CD4-positive, alpha-beta T cell treated with Interleukin-12 subunit alpha and Interleukin-12 subunit beta, for 1 hour (primary cell): ENCODE data around the gene PACSIN2.
"Not testable (repeated sequence)": the region's sequence is repeated elsewhere in the genome, so short reads cannot be mapped to it uniquely, and the experiment has no call there.

ENCODE experiments used
- DNase-seq: peaks from one replicate; pipeline ENCODE4 v3.0.0-alpha.2; 2020

PACSIN2 gene

DNA sequence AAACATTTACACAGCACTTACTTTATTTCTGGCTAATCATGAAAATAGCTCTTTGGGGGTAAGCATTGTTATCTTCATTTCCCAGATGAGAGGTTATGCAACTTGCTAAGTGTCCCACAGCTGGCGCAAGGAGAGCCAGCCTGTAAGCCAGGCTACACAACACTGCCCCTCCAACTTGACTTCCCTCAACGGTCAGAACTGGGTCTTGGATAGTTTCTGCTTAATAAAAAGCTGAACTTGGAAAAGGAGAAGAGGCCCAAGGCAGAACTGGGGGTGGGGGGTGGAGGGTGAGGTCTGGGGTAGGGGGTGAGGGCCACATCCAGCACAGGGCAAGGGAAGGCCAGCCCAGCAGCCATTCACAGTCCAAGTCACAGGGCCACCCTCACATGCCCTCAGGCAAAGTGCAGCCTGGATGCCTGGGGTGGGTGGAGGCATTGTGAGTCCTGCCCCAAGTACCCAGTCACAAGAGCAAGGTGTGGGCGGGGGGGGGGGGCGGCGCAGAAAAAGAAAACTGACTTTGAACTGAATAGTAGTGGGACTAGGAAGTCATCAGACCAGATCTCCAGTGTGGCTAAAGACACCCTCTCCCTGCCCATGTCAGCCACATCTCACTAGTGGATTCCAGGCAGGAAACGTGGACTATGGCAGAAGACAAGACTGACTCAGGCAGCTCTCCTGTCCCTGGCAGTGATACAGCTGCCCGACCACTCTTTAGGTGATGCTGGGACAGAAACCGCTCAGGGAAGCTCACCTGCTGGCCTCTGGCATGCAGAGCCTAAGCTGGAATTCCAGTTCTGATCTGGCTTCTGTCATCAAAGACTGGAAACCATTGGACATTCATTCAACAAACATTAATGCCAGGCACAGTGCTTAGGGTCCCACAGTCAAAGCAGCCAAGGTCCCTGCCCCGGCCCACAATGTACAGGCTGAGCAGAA, 52.4 kb downstream of the PACSIN2 start:
- no peak for DNase-seq

DNA sequence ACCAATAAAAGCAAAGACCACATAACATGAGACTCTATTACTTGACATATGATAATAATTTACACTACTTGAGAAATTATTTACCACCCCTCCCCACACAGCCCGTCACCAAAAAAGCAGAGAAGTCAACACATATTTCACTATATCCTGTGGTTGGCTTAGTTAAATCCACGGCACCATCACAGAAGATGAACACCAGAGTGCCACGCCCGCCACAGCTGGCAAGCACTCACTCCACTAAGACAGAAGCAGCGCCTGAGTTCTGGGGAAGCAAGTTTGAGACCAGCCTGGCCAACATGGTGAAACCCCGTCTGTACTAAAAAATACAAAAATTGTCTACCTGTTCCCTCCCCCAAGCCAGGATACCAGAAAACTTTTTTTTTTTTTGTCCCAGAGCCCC, 53.1 kb downstream of the PACSIN2 start:
- no peak for DNase-seq

DNA sequence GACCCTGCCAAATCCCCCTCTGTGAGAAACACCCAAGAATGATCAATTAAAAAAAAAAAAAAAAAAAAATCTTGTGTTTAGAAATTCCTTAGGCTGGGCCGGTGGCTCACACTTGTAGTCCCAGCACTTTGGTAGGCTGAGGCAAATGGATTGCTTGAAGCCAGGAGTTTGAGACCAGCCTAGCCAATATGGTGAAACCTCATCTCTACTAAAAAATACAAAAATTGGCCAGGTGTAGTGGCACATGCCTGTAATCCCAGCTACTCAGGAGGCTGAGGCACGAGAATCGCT, 53.6 kb downstream of the PACSIN2 start:
- DNase-seq: not testable (repeated sequence)

DNA sequence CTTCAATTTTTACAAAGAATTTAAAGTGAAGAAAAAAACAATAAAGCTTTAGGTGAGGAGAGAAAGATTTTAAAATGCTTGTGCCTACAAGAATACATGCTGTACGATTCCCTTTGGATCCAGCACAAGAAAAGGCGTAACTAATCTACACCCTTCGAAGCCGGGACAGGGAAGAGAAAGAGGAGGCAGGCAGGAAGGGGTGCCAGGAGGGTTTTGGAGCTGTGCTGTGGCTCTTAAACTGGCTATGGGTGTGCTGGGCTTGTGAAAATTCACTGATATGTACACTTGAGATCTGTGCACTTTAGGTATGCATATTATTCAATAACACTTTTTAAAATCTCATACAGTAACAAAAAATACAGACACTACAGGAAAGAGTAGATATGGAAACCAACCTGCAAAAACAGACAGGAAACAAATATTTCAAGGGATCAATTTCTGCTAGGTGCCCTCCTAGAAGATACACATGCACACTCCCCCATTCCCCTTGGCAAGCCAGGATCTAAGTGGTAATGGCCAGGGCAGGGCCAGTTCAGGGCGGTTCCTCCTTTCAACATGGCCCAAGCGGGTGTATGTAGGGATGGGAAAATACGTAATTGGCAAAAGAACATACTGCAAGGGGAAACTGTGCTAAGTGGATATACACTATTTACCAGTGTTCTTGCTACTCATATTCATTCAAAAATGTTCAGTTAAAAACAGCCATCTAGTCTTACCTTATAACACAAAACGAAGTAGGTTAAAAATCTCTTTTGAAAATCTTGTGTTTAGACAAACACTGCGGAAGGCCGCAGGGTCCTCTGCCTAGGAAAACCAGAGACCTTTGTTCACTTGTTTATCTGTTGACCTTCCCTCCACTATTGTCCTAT, 54.2 kb downstream of the PACSIN2 start:
- no peak for DNase-seq

DNA sequence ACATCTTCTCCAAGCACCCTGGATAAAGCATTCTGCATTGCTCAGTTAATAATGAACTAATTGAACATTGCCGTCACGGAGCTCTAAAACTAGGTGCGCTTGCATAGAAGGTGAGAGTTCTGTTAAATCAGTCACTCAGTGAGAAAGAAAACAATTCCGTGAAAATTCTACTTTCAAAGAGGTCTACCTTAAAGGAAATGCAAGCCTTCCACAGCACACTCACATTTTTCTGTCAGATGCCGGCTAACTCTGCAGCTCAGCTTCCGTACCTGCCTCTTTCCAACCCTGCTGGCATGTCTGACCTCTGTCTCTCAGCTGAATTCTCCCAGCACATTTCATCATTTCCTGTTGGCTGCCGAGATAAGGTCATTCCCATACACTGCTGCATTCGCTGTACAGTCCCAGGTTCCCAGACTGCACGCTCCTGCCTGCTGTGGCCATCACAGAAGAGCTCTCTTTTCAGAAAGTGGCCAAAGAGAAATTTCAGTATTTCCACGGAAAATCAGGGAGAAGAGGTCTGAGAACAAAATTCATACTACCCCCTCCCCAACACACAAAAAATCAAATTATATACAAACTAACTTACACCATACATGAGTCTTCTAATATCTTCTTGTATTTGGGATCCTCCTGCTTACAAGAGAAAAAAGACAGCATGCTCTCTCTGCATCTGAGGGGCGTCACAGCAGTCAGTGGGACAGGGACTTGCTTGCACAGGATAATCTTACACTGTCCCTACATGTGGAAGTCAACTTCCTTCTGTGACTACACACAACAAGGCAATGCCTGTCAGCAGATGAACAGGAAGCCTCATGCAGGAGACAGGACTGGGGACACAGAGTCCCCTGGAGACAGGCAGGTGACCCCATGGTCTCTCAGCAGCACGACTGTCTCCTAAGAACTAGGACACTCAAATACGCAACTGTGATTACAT, 55.1 kb downstream of the PACSIN2 start:
- DNase-seq: no peak

DNA sequence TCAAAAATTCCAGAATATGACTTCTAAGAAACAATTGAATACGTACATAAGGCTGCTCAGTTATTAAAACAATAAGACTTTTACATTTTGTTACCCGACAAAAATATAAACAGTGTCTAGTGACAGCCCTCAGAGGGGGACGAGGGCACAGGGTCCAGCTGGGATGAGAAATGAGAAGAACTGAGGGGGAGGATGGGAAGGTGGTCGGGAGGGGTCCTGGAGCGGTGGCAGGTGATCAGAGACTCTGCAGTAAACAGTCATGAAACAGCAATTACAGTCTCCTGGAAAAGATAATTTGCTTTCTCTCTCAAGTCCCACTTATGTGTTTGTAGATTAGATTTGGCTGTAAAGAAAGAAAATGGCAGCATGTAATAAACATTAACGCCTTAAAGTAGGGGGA, 56.0 kb downstream of the PACSIN2 start:
- no peak for DNase-seq

DNA sequence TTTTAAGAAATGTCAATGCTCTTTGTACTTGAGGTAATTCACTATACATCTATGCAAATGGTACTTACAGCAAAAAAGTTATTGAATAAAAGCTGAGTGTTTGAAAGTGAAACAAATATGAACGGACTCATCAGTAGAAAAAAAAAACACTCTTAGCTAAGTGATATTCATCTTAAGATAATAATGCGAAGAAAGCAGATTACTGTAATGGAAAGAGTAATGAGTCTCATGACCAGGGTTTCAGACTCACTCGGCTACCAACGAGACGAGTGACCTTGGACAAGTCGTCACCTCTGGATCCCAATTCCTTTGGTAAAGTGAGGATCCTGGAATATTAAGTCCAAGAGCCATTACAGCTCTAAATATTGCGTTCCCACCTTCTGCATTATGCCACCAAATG, 57.0 kb downstream of the PACSIN2 start:
- DNase-seq: no peak

DNA sequence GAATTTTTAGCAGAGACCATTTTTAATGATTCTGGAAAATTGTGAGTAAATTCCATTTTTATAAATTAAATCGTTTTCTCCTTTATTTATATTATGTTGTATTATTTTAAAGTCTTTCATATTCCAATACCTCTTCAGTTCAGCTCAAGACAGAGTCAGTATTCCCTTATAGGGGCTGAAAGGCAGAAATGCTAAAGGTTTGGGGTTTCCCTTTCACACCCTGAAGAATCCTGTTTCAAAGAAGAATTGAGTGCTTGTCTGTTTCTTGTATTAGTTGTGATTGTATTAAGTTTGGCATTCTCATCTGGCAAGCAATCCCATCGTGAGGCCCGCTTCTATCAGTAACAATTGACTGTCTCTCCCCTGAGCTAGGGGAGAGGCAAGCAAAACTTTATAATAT, 57.4 kb downstream of the PACSIN2 start:
- DNase-seq: no peak

DNA sequence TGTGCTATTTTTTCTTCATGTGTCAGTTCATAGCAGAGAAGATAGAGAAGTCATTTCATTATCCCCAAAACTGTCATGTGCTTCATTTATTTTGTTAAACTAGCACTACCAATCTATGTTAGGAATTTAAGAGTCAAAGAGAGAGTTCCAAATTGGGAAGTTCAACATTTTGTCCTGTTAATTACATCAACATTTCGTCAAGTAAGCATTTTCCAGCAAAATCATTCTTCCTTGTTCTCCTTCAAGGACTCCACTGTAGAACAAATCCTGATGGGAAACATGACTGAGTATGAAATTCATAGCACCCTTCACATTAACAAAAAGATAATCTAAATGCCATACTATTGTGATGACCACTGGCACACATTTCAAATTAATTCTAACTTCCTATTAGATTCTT, 59.1 kb downstream of the PACSIN2 start:
- DNase-seq: no peak

DNA sequence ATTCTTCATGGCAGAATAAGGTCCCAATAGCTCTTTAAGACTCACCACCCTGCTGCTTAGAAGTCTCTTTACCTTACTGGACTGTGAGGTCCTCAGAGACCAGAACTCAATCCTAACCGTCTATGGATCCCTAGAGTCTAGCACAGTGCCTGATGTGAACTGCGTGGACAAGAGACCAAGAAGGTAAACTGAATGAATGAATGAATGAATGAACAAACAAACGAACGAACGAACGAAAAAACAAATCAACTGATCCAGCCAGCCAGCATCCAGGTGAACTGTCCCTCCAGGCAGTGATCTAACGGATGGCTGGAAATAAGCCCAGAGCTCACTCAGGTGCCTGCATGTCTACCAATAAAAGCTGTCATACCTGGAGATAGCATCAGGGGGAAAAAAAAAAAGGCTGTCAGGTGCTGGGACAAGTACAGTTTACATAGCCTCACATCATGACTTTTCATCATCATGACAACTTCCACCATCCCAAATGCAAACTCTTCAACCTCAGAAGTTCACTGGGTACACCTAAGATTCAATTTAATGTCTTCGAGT, 59.8 kb downstream of the PACSIN2 start:
- no peak for DNase-seq

DNA sequence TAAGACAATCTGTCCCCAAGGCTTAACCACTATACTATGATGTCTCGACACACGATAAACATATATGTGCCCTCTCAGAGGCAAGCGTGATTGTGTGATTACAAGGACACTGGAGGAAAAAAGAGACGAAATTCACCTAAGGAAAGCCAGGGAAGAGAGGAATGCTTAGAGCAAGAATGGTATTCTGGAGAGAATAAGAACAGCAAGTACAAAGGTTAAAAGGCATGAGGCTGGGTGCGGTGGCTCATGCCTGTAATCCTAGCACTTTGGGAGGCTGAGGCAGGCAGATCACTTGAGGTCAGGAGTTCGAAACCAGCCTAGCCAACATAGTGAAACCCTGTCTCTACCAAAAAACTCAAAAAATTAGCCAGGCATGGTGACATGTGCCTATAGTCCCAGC, 61.2 kb downstream of the PACSIN2 start:
- not testable (repeated sequence) for DNase-seq

DNA sequence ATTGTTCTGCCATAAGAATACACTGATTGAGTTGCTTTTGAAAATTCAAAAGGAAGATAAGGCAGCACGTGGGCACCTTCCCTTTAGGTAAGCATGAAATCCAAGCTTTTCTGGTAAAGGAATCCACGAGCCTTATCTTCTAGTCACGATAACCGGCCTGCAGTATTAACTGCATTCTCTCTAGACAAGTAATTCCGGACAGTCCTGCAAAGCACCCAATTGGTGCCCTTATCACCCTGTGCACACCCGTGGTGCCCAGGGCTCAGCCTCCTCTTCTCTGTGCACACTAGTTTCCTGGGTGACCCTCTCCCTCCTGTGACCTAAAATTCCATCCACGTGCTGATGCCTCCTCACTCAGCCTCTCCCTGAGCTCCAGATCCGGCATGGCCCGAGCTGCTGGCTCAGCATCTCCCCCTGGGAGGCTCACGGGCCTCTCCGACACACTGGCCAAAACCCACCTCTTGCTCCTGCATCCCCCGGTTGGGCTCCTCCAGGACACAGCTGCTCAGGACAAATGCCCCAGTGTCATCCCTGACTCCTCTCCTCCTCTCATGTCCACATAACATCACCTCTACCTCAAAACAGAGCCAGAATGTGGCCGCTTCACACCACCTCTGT, 63.7 kb downstream of the PACSIN2 start:
- DNase-seq: no peak

DNA sequence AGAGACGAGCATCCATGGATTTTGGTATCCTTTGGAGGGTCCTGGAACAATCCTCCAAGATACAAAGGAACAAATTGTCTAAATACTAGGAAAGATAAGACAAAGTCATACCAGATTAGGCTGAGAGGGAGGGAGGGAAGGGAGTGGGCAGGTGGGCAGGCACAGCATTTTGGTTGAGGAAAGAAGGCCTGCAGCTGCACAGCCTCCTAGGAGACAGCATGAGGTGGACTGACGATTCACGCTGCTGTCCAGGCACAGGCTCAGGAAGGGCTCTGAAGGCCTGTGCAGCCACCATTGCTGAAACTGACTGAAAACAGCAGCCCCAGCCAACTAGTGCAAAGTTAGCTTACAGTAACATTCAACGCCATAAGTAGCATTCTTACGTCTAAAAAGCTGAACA, 64.7 kb downstream of the PACSIN2 start:
- DNase-seq: no peak

DNA sequence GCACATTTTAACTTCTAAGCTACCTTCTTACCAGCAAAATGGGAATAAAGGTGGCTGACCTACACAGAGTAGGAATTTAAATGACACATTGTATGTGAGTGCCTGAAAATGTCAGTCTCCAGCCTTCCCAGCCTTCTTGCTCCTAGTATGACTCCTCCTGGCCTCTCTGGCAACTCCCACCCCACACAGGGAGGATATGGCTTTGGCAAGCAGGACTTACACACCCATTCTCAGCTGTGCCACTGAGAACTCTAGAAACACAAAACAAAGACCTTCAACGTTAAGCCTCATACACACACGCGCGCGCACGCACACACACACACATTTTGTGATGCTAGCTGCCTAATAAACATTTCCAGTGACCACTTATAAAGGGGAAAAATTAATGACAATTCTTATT, 65.8 kb downstream of the PACSIN2 start:
- no peak for DNase-seq

DNA sequence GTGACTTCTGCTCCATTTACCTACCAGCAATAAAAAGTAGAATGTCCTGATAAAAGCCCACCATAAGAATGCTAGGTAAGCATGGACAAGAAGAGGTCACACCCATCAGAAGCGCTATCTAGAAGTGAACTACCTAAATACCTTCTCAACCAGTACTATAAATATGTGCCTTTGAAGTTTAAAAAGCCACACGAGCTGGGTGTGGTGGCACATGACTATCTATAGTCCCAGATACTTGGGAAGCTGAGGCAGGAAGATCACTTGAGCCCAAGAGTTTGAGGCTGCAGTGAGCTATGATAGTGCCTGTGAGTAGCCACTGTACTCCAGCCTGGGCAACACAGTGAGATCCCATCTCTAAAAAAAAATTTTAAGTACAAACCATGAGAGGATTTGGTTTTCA, 66.7 kb downstream of the PACSIN2 start:
- DNase-seq: no peak

DNA sequence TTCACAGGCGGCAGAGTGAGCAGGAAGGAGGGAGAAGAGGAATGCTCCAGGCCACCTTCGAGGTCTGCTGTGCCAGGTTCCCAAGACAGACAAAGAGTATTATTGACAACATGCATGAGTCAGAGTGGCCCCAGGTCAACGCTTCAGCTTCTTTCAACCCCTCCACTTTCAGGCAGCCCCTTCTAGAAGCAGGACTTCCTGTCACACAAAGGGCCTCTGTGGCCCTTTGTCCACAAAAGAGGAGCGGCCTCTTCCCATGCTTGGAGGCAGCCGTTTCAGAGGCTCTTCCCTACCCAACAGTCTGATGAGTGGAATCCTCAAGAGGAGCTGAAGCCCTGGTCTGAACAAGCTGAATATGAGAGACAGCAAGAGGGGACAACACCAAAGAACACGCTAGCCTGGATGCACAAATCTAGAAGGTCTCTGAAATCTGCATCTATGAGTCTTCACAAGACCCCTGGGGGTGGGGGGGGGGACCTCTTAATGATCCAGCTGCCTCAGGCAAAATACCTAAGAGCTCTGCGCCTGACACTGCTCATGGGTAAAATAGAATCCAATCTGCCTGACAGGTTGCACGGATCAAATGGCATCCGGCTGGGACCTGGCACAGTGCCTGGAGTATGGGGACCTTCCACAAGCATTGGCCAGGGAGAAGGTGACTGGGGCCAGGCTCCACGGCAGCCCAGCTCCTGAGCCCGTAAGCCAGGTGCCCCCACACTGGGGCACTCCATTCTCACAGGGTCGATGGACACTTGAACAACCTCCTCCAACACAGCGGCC, 67.5 kb downstream of the PACSIN2 start:
- no peak for DNase-seq

DNA sequence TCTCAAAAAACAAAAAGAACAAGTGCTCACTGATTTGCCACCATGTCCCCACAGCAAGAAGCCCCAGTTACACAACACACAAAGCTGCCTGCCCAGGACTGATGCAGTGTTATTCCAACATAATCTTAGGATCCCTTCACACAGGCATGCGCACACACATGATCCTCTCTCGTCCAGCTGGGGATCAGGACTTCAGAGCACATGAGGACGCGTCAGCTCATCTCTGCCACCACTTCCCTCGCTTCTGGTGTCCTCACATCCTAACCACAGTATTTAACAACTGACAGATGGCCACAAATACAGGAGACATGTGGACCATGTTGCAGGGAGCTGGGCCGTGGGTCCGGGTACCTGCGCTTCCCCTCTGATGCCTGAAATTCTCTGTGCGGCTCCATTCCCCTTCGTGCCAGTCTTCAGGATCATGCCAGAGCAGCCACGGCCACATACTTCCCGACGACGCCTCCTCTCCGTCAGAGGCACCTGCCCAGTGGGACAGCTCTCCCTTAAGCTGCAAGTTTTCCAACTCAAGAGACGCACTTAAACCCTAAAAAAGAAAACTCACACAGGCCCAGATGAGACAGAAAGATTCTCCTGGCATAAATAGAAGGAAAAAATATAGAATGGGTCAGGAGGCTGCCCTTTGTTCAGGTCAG, 68.3 kb downstream of the PACSIN2 start:
- DNase-seq: no peak

DNA sequence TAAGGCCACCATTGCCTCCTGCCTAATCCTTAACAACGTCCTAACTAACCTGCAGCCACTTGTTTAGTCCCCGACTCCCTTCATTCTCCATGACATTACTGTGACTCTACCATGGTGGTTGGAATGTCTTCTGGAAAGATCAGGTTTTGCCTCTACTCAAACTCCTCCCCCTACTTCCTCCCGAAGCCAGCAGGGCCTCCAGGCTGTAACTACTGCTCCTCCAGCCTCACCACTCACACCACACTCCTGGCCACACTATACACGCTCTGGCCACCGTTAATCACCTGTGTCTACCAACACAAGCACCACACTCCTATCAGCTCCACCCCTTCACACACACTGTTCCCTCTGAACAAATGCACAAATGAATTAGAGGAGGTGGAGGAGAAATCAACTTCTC, 69.2 kb downstream of the PACSIN2 start:
- DNase-seq: no peak

DNA sequence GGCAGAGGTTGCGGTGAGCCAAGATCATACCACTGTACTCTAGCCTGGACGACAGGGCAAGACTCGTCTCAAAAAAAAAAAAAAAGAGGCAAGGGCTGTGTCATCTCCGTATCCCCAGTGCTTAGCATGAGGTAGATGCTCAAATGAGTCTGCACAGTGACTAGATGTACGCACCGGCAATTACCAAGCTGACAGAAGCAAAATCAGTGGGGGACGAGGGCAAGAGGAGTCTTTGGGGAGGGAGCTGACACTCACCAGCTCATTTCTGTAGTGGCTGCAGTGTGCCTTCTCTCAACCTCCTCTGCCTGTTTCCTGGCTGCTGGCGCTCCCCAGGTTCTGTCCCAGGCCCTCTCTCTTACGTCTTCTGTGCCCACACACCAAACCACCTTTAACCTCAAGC, 69.9 kb downstream of the PACSIN2 start:
- no peak for DNase-seq

DNA sequence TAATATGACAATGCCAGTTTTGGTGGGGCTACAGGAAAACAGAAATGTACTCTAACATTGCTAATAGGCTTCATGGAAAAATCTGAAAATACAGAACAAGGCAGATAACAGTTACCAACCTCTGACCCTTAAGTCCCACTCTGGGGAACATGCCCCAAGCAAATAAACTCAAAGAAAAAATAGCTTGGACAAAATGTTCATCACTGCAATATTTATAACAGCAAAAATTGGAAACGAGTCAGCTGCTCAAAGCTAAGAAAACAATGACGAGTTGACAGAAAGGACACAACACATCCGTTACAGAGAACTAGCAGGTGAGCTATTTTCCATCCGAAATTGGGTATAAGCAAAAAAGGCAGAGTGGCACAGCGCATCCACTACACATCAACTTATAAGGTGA, 70.5 kb downstream of the PACSIN2 start:
- DNase-seq: no peak

DNA sequence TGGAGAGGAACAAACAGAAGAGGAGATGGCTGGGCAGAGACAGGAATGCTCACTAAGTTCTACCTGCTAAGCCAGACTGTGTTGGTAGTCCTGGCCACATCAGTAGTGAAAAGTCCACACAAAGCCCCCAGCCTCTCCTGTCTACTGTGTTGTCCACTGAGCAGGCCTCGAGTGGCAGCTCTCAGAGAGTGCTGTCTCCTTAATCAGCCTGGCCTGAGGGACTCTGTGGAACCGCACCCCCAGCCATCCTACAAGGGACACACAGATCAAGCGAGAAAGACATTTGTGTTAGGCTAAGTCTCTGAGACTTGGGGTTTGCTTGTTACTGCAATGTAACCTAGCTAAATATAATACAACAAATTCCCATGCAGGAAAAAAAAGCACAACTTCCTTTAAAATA, 71.0 kb downstream of the PACSIN2 start:
- no peak for DNase-seq
